SU-DHL-6 (cell line): Measurements from ENCODE around the gene SLC8A3.

Source experiments
- CTCF ChIP-seq: fragments of 200-600 bp; sonication (generic); IDR thresholded peaks from one replicate; pipeline ENCODE4 v1.5.1; 2017; ENCODE audit warnings: antibody characterized with exemption, mild to moderate bottlenecking, low read length, moderate library complexity; ENCODE audit not compliant: insufficient read depth, poor library complexity, severe bottlenecking
- EZH2phosphoT487 ChIP-seq: fragments of 200-600 bp; sonication (generic), shearing (Covaris generic); conservative IDR thresholded peaks from 2 replicates; pipeline ENCODE4 v1.6.1; 2018; ENCODE audit warnings: mild to moderate bottlenecking, antibody characterized with exemption, low read length, moderate library complexity, mixed read lengths

DNA sequence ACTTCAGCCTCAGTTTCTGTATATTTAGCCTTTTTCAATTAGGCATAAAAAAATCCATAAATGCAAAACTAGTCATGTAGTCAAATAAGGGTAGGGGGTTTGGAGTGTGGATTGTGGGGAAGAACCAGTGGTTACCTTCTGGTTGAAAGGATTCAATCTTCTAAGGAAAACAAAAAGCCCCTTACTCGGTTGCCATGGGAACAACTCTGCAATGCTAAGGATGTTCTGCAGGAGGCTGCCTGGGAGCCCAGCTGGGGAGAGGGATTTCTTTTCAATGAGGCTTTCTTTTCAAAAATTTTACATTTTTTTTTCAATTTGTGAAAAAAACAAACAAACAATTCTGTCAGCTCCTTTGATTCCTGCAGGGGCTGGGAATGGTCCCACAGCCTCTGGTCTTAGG, 67.2 kb downstream of the SLC8A3 start:
- TF ChIP-seq CTCF = no peak
- TF ChIP-seq EZH2phosphoT487 = no peak
